Skeletal muscle satellite cell (primary cell): ENCODE measurements around the gene IDH3G.
"Not testable (repeated sequence)": the region's sequence is repeated elsewhere in the genome, so short reads cannot be mapped to it uniquely, and the experiment has no call there.

ENCODE experiments used
- H3K27me3 ChIP-seq: 2 replicates; pipeline ENCODE4 v1.7.0; 2013; ENCODE audit warnings: low read length; ENCODE audit not compliant: control insufficient read depth, insufficient read depth
- H3K36me3 ChIP-seq: 2 replicates; pipeline ENCODE4 v1.7.0; 2013; ENCODE audit warnings: mild to moderate bottlenecking, control low read depth, low read length; ENCODE audit not compliant: insufficient read depth
- H3K4me1 ChIP-seq: 2 replicates; pipeline ENCODE4 v1.7.0; 2013; ENCODE audit warnings: low read length; ENCODE audit not compliant: control insufficient read depth, insufficient read depth
- H3K4me2 ChIP-seq: 2 replicates; pipeline ENCODE4 v1.7.0; 2013; ENCODE audit warnings: mild to moderate bottlenecking, low read length
- H3K4me3 ChIP-seq: 2 replicates; pipeline ENCODE4 v1.7.0; 2013; ENCODE audit warnings: low read length
- H3K9ac ChIP-seq: 2 replicates; pipeline ENCODE4 v1.7.0; 2013; ENCODE audit warnings: mild to moderate bottlenecking, low read depth, low read length, moderate library complexity
- H3K9me3 ChIP-seq: replicated peaks from 2 replicates; pipeline ENCODE4 v1.7.0; 2013; ENCODE audit warnings: mild to moderate bottlenecking, control low read depth, low read length

The IDH3G gene

GRCh38 chrX:153750127-153750774, 43.9 kb downstream of the IDH3G start:
- H3K9ac ChIP-seq: no peak overlapping the region
- H3K4me1 ChIP-seq: no peaks in the 10 kb centered on the region
- H3K36me3 ChIP-seq: no peaks in the 10 kb centered on the region
- H3K4me2 ChIP-seq: no peak overlapping the region
- no peak overlapping the region for H3K4me3 ChIP-seq
- H3K27me3 ChIP-seq: peaks cover 3% of the 10 kb centered on the region
- H3K9me3 ChIP-seq: no peaks in the 10 kb centered on the region

DNA sequence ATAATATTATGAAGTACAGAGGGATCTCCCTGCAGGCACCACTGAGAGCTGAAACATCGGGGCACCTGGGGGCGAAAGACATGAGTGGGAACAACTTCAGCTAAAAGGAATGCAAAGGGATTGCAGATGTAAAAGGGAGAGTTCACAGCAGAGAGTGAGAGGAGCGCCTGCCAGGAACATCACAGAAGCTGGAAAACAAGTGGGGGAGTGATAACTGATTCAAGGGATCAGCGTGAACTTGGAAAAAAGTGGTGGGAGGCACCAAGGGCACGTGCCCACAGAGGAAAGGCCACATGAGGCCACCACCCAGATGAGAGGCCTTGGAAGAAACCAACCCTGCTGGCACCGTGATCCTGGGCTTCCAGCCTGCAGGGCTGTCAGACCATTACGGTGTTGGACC, 45.2 kb downstream of the IDH3G start:
- H3K4me3 ChIP-seq, H3K9me3 ChIP-seq, H3K36me3 ChIP-seq, H3K9ac ChIP-seq, H3K4me2 ChIP-seq, H3K4me1 ChIP-seq, H3K27me3 ChIP-seq: not testable (repeated sequence)

DNA sequence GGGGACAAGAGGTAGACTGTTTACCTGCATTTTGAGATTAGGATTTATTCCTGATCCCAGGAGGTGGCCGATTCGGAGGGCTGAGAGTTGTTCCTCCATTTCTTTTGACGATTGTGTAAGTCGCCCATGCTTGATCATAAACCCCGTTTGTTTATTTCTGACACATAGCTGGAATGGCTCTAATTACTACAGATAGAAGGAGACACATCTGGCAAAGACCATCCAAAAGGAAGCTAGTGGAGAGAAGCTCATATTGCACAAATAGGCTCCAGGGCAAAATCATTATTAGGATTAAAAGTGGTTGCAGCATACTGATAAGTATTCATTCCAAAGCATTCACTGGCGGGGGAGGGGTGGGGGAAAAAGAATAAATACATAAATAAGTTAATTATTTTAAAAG, 47.2 kb downstream of the IDH3G start:
- not testable (repeated sequence) for H3K9me3 ChIP-seq, H3K4me2 ChIP-seq, H3K4me3 ChIP-seq, H3K9ac ChIP-seq, H3K36me3 ChIP-seq, H3K27me3 ChIP-seq, H3K4me1 ChIP-seq

- Histone ChIP-seq H3K27me3 (peaks cover 3% of the 10 kb centered on the region), H3K36me3 (no peaks in the 10 kb centered on the region), H3K4me3 (no peak overlapping the region)
Observed at GRCh38 chrX:153746359-153746758, 47.8 kb downstream of the IDH3G start.

DNA sequence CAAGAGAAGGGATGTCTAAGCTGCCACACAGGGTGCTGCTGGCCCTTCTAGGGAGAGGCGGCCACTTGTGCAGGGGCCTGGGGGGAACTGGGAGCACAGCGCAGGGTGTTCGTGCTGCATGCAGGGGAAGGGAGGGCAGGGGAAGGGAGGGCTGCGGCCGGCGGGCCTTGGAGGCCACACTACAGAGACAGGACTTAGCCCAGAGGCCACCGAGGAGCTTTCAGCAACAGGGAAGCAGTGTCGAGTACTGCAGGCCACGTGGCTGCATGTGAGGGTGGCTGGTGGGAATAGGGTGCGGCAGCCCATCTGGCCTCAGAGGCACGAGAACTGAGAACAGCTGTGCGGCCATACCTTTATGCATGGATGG, 49.1 kb downstream of the IDH3G start:
- not testable (repeated sequence) for H3K9ac ChIP-seq, H3K4me3 ChIP-seq, H3K27me3 ChIP-seq, H3K36me3 ChIP-seq, H3K4me1 ChIP-seq, H3K4me2 ChIP-seq, H3K9me3 ChIP-seq

More at GRCh38 chrX:153746359-153746758, 47.8 kb downstream of the IDH3G start:
- H3K4me1 ChIP-seq: peaks cover 2% of the 10 kb centered on the region
- H3K4me2 ChIP-seq: no peak overlapping the region
- H3K9ac ChIP-seq: no peak overlapping the region
- no peaks in the 10 kb centered on the region for H3K9me3 ChIP-seq

DNA sequence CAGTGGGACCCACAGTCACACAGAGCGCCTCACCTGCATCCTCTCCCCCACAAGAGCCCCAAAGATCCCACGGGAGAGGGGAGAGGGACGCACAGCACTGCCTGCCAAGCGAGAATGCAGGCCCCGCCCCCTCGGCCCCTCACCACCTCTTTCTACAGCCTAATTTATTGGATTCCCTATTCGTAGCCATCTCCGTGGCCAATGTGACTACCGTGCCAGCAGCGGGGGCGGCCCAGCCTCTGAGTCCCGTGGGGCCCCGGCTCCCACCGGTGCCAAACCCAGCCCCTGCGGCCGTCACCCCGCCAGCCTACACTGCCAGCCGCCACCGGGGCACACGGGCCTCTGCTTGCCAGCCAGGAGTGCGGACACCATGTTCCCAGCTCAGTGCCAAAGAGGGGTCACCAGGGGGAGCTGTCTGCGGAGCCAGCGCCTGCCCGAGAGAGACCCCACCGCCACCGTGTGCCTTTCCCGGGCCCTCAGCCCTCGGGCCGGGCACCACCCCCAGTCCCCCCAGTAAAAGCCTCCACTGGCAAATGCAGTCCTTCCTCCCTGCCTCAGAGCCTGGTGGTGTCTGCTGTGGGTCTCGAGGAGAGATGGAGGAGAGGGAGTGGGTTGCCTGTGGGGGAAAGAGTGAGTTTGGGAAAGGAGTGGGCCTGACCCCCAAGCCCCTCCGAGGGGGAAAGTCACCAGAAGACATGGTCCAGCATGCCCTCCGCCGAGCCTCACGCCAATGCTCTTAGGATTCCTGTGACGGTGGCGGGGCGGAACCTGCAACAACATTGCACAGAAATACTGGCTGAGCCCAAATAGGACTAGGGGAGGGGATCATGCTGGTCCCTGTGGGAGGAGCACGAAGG, 49.7 kb downstream of the IDH3G start:
- Histone ChIP-seq H3K4me1 (peaks cover 2% of the 10 kb centered on the region), H3K9me3 (no peaks in the 10 kb centered on the region), H3K27me3 (no peaks in the 10 kb centered on the region), H3K36me3 (no peaks in the 10 kb centered on the region), H3K4me3 (no peak overlapping the region), H3K4me2 (no peak overlapping the region), H3K9ac (no peak overlapping the region)

GRCh38 chrX:153743468-153744209, 50.5 kb downstream of the IDH3G start:
- H3K27me3 ChIP-seq, H3K9ac ChIP-seq: not testable (repeated sequence)

GRCh38 chrX:153742796-153743467, 51.2 kb downstream of the IDH3G start:
- H3K9me3 ChIP-seq, H3K4me2 ChIP-seq, H3K4me1 ChIP-seq, H3K9ac ChIP-seq, H3K27me3 ChIP-seq, H3K36me3 ChIP-seq, H3K4me3 ChIP-seq: not testable (repeated sequence)

More at GRCh38 chrX:153743468-153744209, 50.5 kb downstream of the IDH3G start:
- not testable (repeated sequence) for H3K9me3 ChIP-seq, H3K36me3 ChIP-seq, H3K4me2 ChIP-seq, H3K4me1 ChIP-seq, H3K4me3 ChIP-seq

DNA sequence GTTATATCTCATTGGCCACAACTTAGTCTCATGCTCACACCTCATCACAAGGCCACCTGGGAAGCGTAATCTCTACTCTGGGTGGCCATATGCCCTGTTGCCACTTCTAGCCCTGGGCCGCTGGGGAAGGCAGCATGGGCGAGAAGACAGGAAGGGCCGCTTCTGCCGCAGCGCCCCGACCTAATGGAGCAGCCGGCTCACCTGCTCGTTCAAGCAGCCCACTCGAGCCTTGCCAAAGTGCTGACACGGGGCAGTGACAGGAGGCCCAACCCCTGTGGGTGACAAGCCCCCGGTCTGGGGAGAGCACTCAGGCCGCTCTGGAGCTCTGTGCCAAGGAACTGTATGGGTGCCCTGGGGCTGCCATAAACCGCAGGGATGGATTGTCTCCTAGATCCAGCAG, 52.1 kb downstream of the IDH3G start:
- not testable (repeated sequence) for H3K36me3 ChIP-seq, H3K9me3 ChIP-seq, H3K9ac ChIP-seq, H3K4me3 ChIP-seq, H3K4me2 ChIP-seq, H3K4me1 ChIP-seq, H3K27me3 ChIP-seq

GRCh38 chrX:153741446-153741845, 52.7 kb downstream of the IDH3G start:
- Histone ChIP-seq H3K9ac (no peak overlapping the region), H3K9me3 (no peaks in the 10 kb centered on the region), H3K4me2 (no peak overlapping the region), H3K4me1 (peaks cover 2% of the 10 kb centered on the region), H3K36me3 (peaks cover 4% of the 10 kb centered on the region), H3K4me3 (no peak overlapping the region), H3K27me3 (no peaks in the 10 kb centered on the region)

GRCh38 chrX:153740631-153741222, 53.4 kb downstream of the IDH3G start:
- Histone ChIP-seq H3K9me3 (no peaks in the 10 kb centered on the region), H3K36me3 (peaks cover 4% of the 10 kb centered on the region), H3K4me1 (peaks cover 2% of the 10 kb centered on the region), H3K4me3 (no peak overlapping the region), H3K4me2 (no peak overlapping the region), H3K9ac (no peak overlapping the region), H3K27me3 (no peaks in the 10 kb centered on the region)
